Ovary (tissue), 3 donors: ENCODE measurements around the gene SERPINA5.

Experiments
- EP300 ChIP-seq: sonication (generic); formaldehyde crosslinking; IDR thresholded peaks from one replicate; pipeline ENCODE4 v1.6.1; 2017; ENCODE audit warnings: antibody characterized with exemption
- POLR2A ChIP-seq: fragments of 450-650 bp; IDR thresholded peaks from one replicate; pipeline ENCODE4 v1.6.1; 2017; ENCODE audit warnings: antibody characterized with exemption, mild to moderate bottlenecking, moderate library complexity
- TF ChIP-seq, protein P1 (sequence below), 3 donors: fragments of 450-650 bp in 2 of 3; fragments of 200-600 bp in 1 of 3; IDR thresholded peaks; one replicate each; pipeline versions ENCODE4 v1.5.1 to v1.8.0; 2016 to 2022; ENCODE audit warnings: antibody characterized with exemption in 3 of 3, mild to moderate bottlenecking in 1 of 3
- donor health status: DM: no; HTN: no; CAD: no.

- TF ChIP-seq, protein P1, sequence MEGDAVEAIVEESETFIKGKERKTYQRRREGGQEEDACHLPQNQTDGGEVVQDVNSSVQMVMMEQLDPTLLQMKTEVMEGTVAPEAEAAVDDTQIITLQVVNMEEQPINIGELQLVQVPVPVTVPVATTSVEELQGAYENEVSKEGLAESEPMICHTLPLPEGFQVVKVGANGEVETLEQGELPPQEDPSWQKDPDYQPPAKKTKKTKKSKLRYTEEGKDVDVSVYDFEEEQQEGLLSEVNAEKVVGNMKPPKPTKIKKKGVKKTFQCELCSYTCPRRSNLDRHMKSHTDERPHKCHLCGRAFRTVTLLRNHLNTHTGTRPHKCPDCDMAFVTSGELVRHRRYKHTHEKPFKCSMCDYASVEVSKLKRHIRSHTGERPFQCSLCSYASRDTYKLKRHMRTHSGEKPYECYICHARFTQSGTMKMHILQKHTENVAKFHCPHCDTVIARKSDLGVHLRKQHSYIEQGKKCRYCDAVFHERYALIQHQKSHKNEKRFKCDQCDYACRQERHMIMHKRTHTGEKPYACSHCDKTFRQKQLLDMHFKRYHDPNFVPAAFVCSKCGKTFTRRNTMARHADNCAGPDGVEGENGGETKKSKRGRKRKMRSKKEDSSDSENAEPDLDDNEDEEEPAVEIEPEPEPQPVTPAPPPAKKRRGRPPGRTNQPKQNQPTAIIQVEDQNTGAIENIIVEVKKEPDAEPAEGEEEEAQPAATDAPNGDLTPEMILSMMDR (IDR thresholded peaks at IDR 0.05) = no peak
- no peak for TF ChIP-seq POLR2A
- TF ChIP-seq EP300 = no peak
Observed at GRCh38 chr14:94540031-94540794, 41.0 kb upstream of the SERPINA5 start.
